ENCODE measurements around the gene ITIH5.

Gene ITIH5

GRCh38 chr10:7563368-7563767 is 103.4 kb downstream of the ITIH5 start:
- H3K4me3 ChIP-seq (ENCODE audit: low read length): no peak overlapping the region
- DNase-seq (ENCODE audit: low read depth, low spot score): no peak

- no peak for DNase-seq (ENCODE audit: low read depth, low spot score)
- H3K4me3 ChIP-seq (ENCODE audit: low read length): no peak overlapping the region
Measured at GRCh38 chr10:7561985-7562384, 104.8 kb downstream of the ITIH5 start.

- no peak for DNase-seq (ENCODE audit: low read depth, low spot score)
- no peak overlapping the region for H3K4me3 ChIP-seq (ENCODE audit: low read length)
Measured at GRCh38 chr10:7561216-7561893, 105.4 kb downstream of the ITIH5 start.

- H3K4me3 ChIP-seq (ENCODE audit: low read length): no peak overlapping the region
- DNase-seq (ENCODE audit: low read depth, low spot score): no peak
Measured at GRCh38 chr10:7560519-7560918, 106.2 kb downstream of the ITIH5 start.

GRCh38 chr10:7559386-7559785 is 107.4 kb downstream of the ITIH5 start:
- no peak overlapping the region for H3K4me3 ChIP-seq (ENCODE audit: low read length)
- no peak for DNase-seq (ENCODE audit: low read depth, low spot score)

- DNase-seq (ENCODE audit: low read depth, low spot score): no peak
- H3K4me3 ChIP-seq (ENCODE audit: low read length): no peak overlapping the region
Measured at GRCh38 chr10:7558036-7558435, 108.7 kb downstream of the ITIH5 start.

GRCh38 chr10:7553531-7553930 is 113.2 kb downstream of the ITIH5 start:
- H3K4me3 ChIP-seq (ENCODE audit: low read length): no peak overlapping the region
- DNase-seq (ENCODE audit: low read depth, low spot score): no peak

GRCh38 chr10:7551950-7552716 is 114.6 kb downstream of the ITIH5 start:
- no peak for DNase-seq (ENCODE audit: low read depth, low spot score)
- H3K4me3 ChIP-seq (ENCODE audit: low read length): no peak overlapping the region

GRCh38 chr10:7551289-7551688 is 115.5 kb downstream of the ITIH5 start:
- DNase-seq (ENCODE audit: low read depth, low spot score): no peak
- no peak overlapping the region for H3K4me3 ChIP-seq (ENCODE audit: low read length)

- no peak for DNase-seq (ENCODE audit: low read depth, low spot score)
- no peak overlapping the region for H3K4me3 ChIP-seq (ENCODE audit: low read length)
Measured at GRCh38 chr10:7550013-7550412, 116.8 kb downstream of the ITIH5 start.

GRCh38 chr10:7547829-7548228 is 118.9 kb downstream of the ITIH5 start:
- DNase-seq (ENCODE audit: low read depth, low spot score): no peak
- no peak overlapping the region for H3K4me3 ChIP-seq (ENCODE audit: low read length)

GRCh38 chr10:7547206-7547605 is 119.6 kb downstream of the ITIH5 start:
- DNase-seq (ENCODE audit: low read depth, low spot score): no peak
- no peak overlapping the region for H3K4me3 ChIP-seq (ENCODE audit: low read length)

- H3K4me3 ChIP-seq (ENCODE audit: low read length): no peak overlapping the region
- no peak for DNase-seq (ENCODE audit: low read depth, low spot score)
Measured at GRCh38 chr10:7546385-7546967, 120.3 kb downstream of the ITIH5 start.

GRCh38 chr10:7545792-7546191 is 121.0 kb downstream of the ITIH5 start:
- no peak overlapping the region for H3K4me3 ChIP-seq (ENCODE audit: low read length)
- no peak for DNase-seq (ENCODE audit: low read depth, low spot score)

- no peak overlapping the region for H3K4me3 ChIP-seq (ENCODE audit: low read length)
- no peak for DNase-seq (ENCODE audit: low read depth, low spot score)
Measured at GRCh38 chr10:7545261-7545660, 121.5 kb downstream of the ITIH5 start.

GRCh38 chr10:7544203-7544602 is 122.6 kb downstream of the ITIH5 start:
- no peak for DNase-seq (ENCODE audit: low read depth, low spot score)
- H3K4me3 ChIP-seq (ENCODE audit: low read length): no peak overlapping the region

GRCh38 chr10:7542189-7542914 is 124.4 kb downstream of the ITIH5 start:
- no peak for DNase-seq (ENCODE audit: low read depth, low spot score)

GRCh38 chr10:7541137-7542087 is 125.4 kb downstream of the ITIH5 start:
- H3K4me3 ChIP-seq (ENCODE audit: low read length): no peak overlapping the region
- DNase-seq (ENCODE audit: low read depth, low spot score): no peak

More at GRCh38 chr10:7542189-7542914, 124.4 kb downstream of the ITIH5 start:
- H3K4me3 ChIP-seq (ENCODE audit: low read length): no peak overlapping the region
